Heart left ventricle (tissue), 16 donors: ENCODE data around the gene NLRP3. TPM values are rescaled to one million over a fixed set of nuclear protein-coding genes. Genes with fewer than 3 reads are reported as not detected.
A peak's percentile ranks its signal among the peaks of the same experiment; 100 is the strongest.

Source experiments
- ATAC-seq, 4 donors: fragments of 200-7000 bp; cut with Tn5 transposase; one replicate each; pipeline ENCODE4 v1.9.1; 2020 to 2022; ENCODE audit warnings: moderate library complexity in 4 of 4, mild to moderate bottlenecking in 3 of 4, moderate number of reproducible peaks in 1 of 4
- DNase-seq, 5 donors: peaks; one replicate each; pipeline ENCODE4 v3.0.0-alpha.2; 2020
- H3K27ac ChIP-seq, 12 donors: fragments of 200-600 bp; sonication (generic) in 4 of 12; one replicate each; pipeline versions ENCODE4 v1.5.0 to v1.8.0; 2016 to 2022; ENCODE audit warnings: mild to moderate bottlenecking in 2 of 12
- H3K27me3 ChIP-seq, 9 donors: fragments of 200-600 bp; sonication (generic) in 2 of 9; one replicate each; pipeline versions ENCODE4 v1.5.1 to v1.8.0; 2016 to 2022; ENCODE audit warnings: mild to moderate bottlenecking in 3 of 9
- H3K36me3 ChIP-seq, 9 donors: fragments of 200-600 bp; sonication (generic) in 2 of 9; one replicate each; pipeline versions ENCODE4 v1.5.0 to v1.8.0; 2018 to 2022; ENCODE audit warnings: mild to moderate bottlenecking in 2 of 9
- H3K4me1 ChIP-seq, 12 donors: fragments of 200-600 bp; sonication (generic) in 4 of 12; one replicate each; pipeline versions ENCODE4 v1.5.0 to v1.8.0; 2016 to 2022; ENCODE audit warnings: mild to moderate bottlenecking in 3 of 12
- H3K4me3 ChIP-seq, 12 donors: fragments of 200-600 bp; sonication (generic) in 4 of 12; one replicate each; pipeline versions ENCODE4 v1.5.0 to v1.8.0; 2017 to 2022; ENCODE audit warnings: mild to moderate bottlenecking in 9 of 12, moderate library complexity in 4 of 12
- H3K9me3 ChIP-seq, 12 donors: fragments of 200-600 bp; sonication (generic) in 4 of 12; one replicate each; pipeline versions ENCODE4 v1.5.0 to v1.8.0; 2016 to 2022; ENCODE audit warnings: mild to moderate bottlenecking in 1 of 12
- CTCF ChIP-seq, 12 donors: fragments of 200-600 bp; sonication (generic) in 4 of 12; IDR thresholded peaks; one replicate each; pipeline versions ENCODE4 v1.5.0 to v1.8.0; 2018 to 2022; ENCODE audit warnings: antibody characterized with exemption in 12 of 12, mild to moderate bottlenecking in 5 of 12
- POLR2A ChIP-seq, 2 donors: fragments of 450-650 bp; IDR thresholded peaks; one replicate each; pipeline ENCODE4 v1.6.1; 2017; ENCODE audit warnings: antibody characterized with exemption in 2 of 2, mild to moderate bottlenecking in 2 of 2, moderate library complexity in 2 of 2
- WGBS, 4 donors: extraction: QIAGEN DNeasy Blood & Tissue Kit in 2 of 4; methylation state at CpG; one replicate each; pipeline versions ENCODE4 v1.1.5 to v1.1.7; 2013 to 2018; 5-methylcytosine and 5-hydroxymethylcytosine counted together
- intact Hi-C, 10 donors: fragments of 100-400 bp; cut with DNase I; formaldehyde crosslinking; loops; one replicate each; pipeline versions ENCODE4 v1.11.1 to v1.14.2; 2022
- polyA plus RNA-seq, 2 donors: library from polyadenylated mRNA; stranded (reverse); fragments of 200-250 nt; gene quantifications; one replicate each; pipeline ENCODE4 v1.2.3, GENCODE V29; 2013
- total RNA-seq, 9 donors: library from RNA; depleted of rRNA in 2 of 9; stranded (reverse); fragments of >200 nt in 2 of 9; fragmentation: NEBNext Ultra II Directional in 3 of 9; extraction: Animal tissue kit (Norgen Biotek cat#: 25700) in 3 of 9; gene quantifications; one replicate each; pipeline versions ENCODE4 v1.1.0 to v1.2.4, GENCODE V29; 2016 to 2023
- donor health status: ischemic (EF 13 %, LVEDD 7.1; RV severe dilation, severe dysfunction).
- donor health status: healthy with polysubstance abuse.
- donor health status: DM: no; HTN: yes; CAD: no.
- donor health status: DM: no; HTN: no; CAD: no.
- donor health status: ischemic (EF 25% LVEDD 6.9; RV normal size, moderate dysfunction).
- donor health status: ischemic (EF 25% LVEDD 5.7; RV mildly dilated, moderate dysfunction).
- donor health status: healthy.
- donor health status: DM: yes; HTN: yes; CAD: no.
- donor health status: ischemic (EF 35%, LVEDD 5.7; RV mildly dilated, moderate dysfunction).
- donor health status: nonischemic (EF 11% LVEDD 7.7; RV severe dilation, severe dysfunction).
- donor health status: DM: yes; HTN: yes; CAD: no.
- donor health status: PGD.
- donor health status: ischemic (EF 29% LVEDD 5.4; RV normal size, mild dysfunction).
- donor health status: nonischemic (EF 23%, LVEDD 6.1; RV moderate dilation, normal function).

NLRP3 gene
- total and polyA plus RNA-seq, 11 donors = 0.19 to 8.3 (median 0.60) TPM

GRCh38 chr1:247368490-247369145, 47.4 kb upstream of the NLRP3 start:
- Histone ChIP-seq H3K4me1 (peaks cover 0 to 15% (median 1%) of the 10 kb centered on the region in 12 donors), H3K4me3 (no peak overlapping the region), H3K27me3 (peaks cover 0 to 19% (median 0%) of the 10 kb centered on the region in 9 donors), H3K27ac (peak overlapping the region in 1 of 12 donors; percentile 59), H3K36me3 (no peaks in the 10 kb centered on the region), H3K9me3 (no peaks in the 10 kb centered on the region)
- no peak for ATAC-seq
- no peak for DNase-seq
- TF ChIP-seq POLR2A (IDR thresholded peaks at IDR 0.05) = no peak
- no peak for TF ChIP-seq CTCF (IDR thresholded peaks at IDR 0.05)
- WGBS, 4 donors = 71 to 82% (median 77%) methylated on average over 7 of the region's 7 CpGs
- intact Hi-C loops = no loop called here

- intact Hi-C loops = loop anchor here in 7 of 10 donors (5.0 to 10.0 kb wide), 4 partner anchors 39 to 329 kb away; partner anchors contain the start of gene ZNF496 (in 3 of the 7)
- Histone ChIP-seq H3K4me3 (no peak overlapping the region), H3K36me3 (no peaks in the 10 kb centered on the region), H3K4me1 (peaks cover 0 to 17% (median 1%) of the 10 kb centered on the region in 12 donors), H3K27me3 (peaks cover 0 to 13% (median 0%) of the 10 kb centered on the region in 9 donors), H3K9me3 (no peaks in the 10 kb centered on the region), H3K27ac (no peak overlapping the region)
- ATAC-seq = no peak
- 69 to 76% (median 73%) methylated on average over 16 of the region's 16 CpGs for WGBS, 4 donors
- DNase-seq = peak in 1 of 5 donors; percentile 29
- TF ChIP-seq CTCF (IDR thresholded peaks at IDR 0.05) = no peak
- TF ChIP-seq POLR2A (IDR thresholded peaks at IDR 0.05) = no peak
Measured at GRCh38 chr1:247370786-247371732, 44.9 kb upstream of the NLRP3 start.

- Histone ChIP-seq H3K4me1 (peaks cover 0 to 17% (median 1%) of the 10 kb centered on the region in 12 donors), H3K27ac (no peak overlapping the region), H3K36me3 (no peaks in the 10 kb centered on the region), H3K4me3 (no peak overlapping the region), H3K9me3 (no peaks in the 10 kb centered on the region), H3K27me3 (peaks cover 0 to 8% (median 0%) of the 10 kb centered on the region in 9 donors)
- ATAC-seq (no peak), DNase-seq (no peak)
- WGBS, 4 donors = 87 to 95% (median 93%) methylated on average over 16 of the region's 16 CpGs
- intact Hi-C loops = loop anchor here in 7 of 10 donors (2.0 to 10.0 kb wide), 5 partner anchors 40 to 330 kb away; partner anchors contain the start of gene ZNF496 (in 4 of the 7)
- TF ChIP-seq CTCF (IDR thresholded peaks at IDR 0.05) = no peak
- TF ChIP-seq POLR2A (IDR thresholded peaks at IDR 0.05) = no peak
Measured at GRCh38 chr1:247371801-247372259, 44.1 kb upstream of the NLRP3 start.
